AG04449 (cell line): ENCODE measurements around the gene WDR62.

Experiments used
- CTCF ChIA-PET: fragments of 350-600 bp; formaldehyde crosslinking; extraction: SDS; loops from one replicate; lab custom pipeline; 2021; ENCODE audit warnings: antibody characterized with exemption; lab: Yijun Ruan, JAX
- POLR2A ChIA-PET: fragments of 400-600, 350-600 bp; formaldehyde crosslinking; extraction: SDS; loops from one replicate; lab custom pipeline; 2020; ENCODE audit warnings: antibody characterized with exemption, inconsistent platforms; lab: Yijun Ruan, JAX
- DNase-seq: peaks from one replicate; pipeline ENCODE4 v3.0.0-alpha.2; 2010; ENCODE audit warnings: low read depth, low spot score
- H3K4me3 ChIP-seq: 2 replicates; pipeline ENCODE4 v1.5.1; 2011; ENCODE audit warnings: low read depth, mild to moderate bottlenecking, control low read depth, low read length
- TF ChIP-seq, protein P1 (sequence below): IDR thresholded peaks from one replicate; pipeline ENCODE4 v1.5.1; 2011; ENCODE audit warnings: mild to moderate bottlenecking, moderate library complexity, low read length, control low read depth, inconsistent platforms; ENCODE audit not compliant: insufficient read depth; ENCODE audit errors: missing control alignments

WDR62 gene

DNA sequence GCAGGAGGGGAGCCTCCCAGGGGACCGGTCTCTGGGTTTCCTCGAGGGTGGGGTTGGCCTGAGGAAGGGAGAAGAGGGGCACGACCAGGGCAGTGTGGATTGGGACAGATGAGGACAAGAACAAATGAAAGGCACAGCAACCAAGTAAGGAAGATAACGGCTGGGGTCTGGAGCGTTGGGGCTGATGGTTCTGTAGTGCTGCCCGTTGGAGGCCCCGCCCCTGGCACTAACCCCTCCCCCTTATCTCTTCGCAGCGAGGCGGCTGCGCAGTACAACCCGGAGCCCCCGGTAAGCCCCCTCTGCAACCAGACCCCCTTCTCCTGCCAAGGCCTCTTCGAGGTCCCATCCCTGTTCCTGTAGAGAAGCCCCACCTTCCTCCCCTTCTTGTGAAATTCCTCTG, 87.3 kb downstream of the WDR62 start:
- no peak overlapping the region for H3K4me3 ChIP-seq
- TF ChIP-seq, protein P1, sequence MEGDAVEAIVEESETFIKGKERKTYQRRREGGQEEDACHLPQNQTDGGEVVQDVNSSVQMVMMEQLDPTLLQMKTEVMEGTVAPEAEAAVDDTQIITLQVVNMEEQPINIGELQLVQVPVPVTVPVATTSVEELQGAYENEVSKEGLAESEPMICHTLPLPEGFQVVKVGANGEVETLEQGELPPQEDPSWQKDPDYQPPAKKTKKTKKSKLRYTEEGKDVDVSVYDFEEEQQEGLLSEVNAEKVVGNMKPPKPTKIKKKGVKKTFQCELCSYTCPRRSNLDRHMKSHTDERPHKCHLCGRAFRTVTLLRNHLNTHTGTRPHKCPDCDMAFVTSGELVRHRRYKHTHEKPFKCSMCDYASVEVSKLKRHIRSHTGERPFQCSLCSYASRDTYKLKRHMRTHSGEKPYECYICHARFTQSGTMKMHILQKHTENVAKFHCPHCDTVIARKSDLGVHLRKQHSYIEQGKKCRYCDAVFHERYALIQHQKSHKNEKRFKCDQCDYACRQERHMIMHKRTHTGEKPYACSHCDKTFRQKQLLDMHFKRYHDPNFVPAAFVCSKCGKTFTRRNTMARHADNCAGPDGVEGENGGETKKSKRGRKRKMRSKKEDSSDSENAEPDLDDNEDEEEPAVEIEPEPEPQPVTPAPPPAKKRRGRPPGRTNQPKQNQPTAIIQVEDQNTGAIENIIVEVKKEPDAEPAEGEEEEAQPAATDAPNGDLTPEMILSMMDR, result no peak
- no peak for DNase-seq
- ChIA-PET CTCF (no interaction called here), POLR2A (no interaction called here)

DNA sequence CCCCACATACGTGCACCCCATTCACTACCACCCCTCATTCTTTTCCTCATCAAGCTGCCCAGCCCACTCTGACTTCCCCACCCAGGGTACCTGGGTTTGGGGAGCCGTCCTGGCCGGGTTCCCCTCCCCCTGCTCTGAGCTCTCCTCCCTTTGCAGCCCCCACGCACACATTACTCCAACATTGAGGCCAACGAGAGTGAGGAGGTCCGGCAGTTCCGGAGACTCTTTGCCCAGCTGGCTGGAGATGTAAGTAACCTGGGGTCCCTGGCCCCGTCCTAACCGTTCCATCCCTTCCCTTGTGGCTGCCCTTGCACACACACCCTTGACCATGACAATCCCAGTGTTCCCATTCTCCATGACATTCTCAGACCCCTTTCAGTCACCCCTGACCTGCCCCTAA, 87.8 kb downstream of the WDR62 start:
- DNase-seq, result no peak
- CTCF ChIA-PET, result no interaction called here
- TF ChIP-seq, protein P1, result no peak
- no peak overlapping the region for H3K4me3 ChIP-seq
- POLR2A ChIA-PET, result no interaction called here

- no peak overlapping the region for H3K4me3 ChIP-seq
- TF ChIP-seq, protein P1, result no peak
- POLR2A ChIA-PET, result interaction anchor here (1.0 to 1.2 kb wide), 2 partner anchors 9 to 18 kb away, joined by 3 to 4 read pairs; no protein-coding TSS in a partner anchor
- CTCF ChIA-PET, result interaction anchor here (0.7 to 1.4 kb wide), 3 partner anchors 9 to 25 kb away, joined by 3 to 4 read pairs (median 4); no protein-coding TSS in a partner anchor
- DNase-seq, result no peak
Measured at GRCh38 chr19:36144624-36145023, 89.9 kb downstream of the WDR62 start.

GRCh38 chr19:36149673-36150406, 95.1 kb downstream of the WDR62 start:
- TF ChIP-seq, protein P1, result no peak
- CTCF ChIA-PET, result interaction anchor here (1.7 kb wide), 1 partner anchor 23 kb away, joined by 6 read pairs; no protein-coding TSS in a partner anchor
- DNase-seq, result no peak
- POLR2A ChIA-PET, result interaction anchor here (1.1 kb wide), 1 partner anchor 10 kb away, joined by 3 read pairs; no protein-coding TSS in a partner anchor
- H3K4me3 ChIP-seq, result no peak overlapping the region

DNA sequence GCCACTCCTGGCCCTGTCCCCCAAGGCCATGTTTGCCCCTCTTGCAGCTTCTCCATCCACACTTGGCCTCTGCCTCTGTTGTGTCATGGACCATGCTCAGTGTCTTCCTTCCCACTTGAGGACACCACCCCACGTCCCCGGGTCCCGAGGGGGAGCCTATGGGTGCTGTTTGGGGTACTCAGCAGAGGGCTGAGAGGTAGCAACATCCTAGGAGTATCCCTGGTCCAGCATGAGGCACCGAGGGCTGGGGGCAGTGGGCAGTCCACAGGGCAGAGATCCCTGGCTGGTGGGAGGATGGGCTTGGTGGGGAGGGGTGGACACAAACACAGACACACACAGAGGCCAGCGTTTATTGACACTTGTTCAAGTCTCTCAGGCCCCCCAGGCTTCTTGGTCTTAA, 95.9 kb downstream of the WDR62 start:
- CTCF ChIA-PET, result interaction anchor here (0.8 to 1.7 kb wide), 4 partner anchors 19 to 28 kb away, joined by 3 to 6 read pairs (median 5); no protein-coding TSS in a partner anchor
- H3K4me3 ChIP-seq, result no peak overlapping the region
- TF ChIP-seq, protein P1, result no peak
- POLR2A ChIA-PET, result interaction anchor here (0.7 to 1.1 kb wide), 2 partner anchors 11 to 16 kb away, joined by 3 read pairs; no protein-coding TSS in a partner anchor
- no peak for DNase-seq
